ENCODE data around the gene LTN1. TPM values are rescaled to one million over a fixed set of nuclear protein-coding genes. Genes with fewer than 3 reads are reported as not detected.
A peak's percentile ranks its signal among the peaks of the same experiment; 100 is the strongest.

Gene LTN1
- total and polyA plus RNA-seq, 2 of the 13 experiments (the other 11 are each of a cell fraction or from before 2014, with no cell fraction given) = 6.7 to 24.6 TPM

GRCh38 chr21:29024474-29025327 is 32.0 kb upstream of the LTN1 start, which contains the start of gene USP16 (continued):
- no peak for TF ChIP-seq HOXA7 (CRISPR knock-in tag; IDR thresholded peaks at IDR 0.05)
- TF ChIP-seq, protein P1, sequence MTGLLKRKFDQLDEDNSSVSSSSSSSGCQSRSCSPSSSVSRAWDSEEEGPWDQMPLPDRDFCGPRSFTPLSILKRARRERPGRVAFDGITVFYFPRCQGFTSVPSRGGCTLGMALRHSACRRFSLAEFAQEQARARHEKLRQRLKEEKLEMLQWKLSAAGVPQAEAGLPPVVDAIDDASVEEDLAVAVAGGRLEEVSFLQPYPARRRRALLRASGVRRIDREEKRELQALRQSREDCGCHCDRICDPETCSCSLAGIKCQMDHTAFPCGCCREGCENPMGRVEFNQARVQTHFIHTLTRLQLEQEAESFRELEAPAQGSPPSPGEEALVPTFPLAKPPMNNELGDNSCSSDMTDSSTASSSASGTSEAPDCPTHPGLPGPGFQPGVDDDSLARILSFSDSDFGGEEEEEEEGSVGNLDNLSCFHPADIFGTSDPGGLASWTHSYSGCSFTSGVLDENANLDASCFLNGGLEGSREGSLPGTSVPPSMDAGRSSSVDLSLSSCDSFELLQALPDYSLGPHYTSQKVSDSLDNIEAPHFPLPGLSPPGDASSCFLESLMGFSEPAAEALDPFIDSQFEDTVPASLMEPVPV (CRISPR knock-in tag; IDR thresholded peaks at IDR 0.05) = peak; percentile 74
- no peak for TF ChIP-seq ETS1 (CRISPR knock-in tag; IDR thresholded peaks at IDR 0.05)
- 0 out of 2 replicates have a peak, but pooled peaks have one; percentile 15 for TF ChIP-seq ATAD3A (CRISPR knock-in tag; IDR thresholded peaks at IDR 0.05)
- TF ChIP-seq, protein P2, sequence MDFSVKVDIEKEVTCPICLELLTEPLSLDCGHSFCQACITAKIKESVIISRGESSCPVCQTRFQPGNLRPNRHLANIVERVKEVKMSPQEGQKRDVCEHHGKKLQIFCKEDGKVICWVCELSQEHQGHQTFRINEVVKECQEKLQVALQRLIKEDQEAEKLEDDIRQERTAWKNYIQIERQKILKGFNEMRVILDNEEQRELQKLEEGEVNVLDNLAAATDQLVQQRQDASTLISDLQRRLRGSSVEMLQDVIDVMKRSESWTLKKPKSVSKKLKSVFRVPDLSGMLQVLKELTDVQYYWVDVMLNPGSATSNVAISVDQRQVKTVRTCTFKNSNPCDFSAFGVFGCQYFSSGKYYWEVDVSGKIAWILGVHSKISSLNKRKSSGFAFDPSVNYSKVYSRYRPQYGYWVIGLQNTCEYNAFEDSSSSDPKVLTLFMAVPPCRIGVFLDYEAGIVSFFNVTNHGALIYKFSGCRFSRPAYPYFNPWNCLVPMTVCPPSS (IDR thresholded peaks at IDR 0.05) = no peak
- TF ChIP-seq ZNF20 (CRISPR knock-in tag; IDR thresholded peaks at IDR 0.05) = no peak
- no peak for TF ChIP-seq GTF2F1 (IDR thresholded peaks at IDR 0.05; ENCODE audit: low read length)
- TF ChIP-seq HMGXB3 (CRISPR knock-in tag; IDR thresholded peaks at IDR 0.05; ENCODE audit: borderline replicate concordance) = no peak
- TF ChIP-seq KDM5B (CRISPR knock-in tag; IDR thresholded peaks at IDR 0.05; ENCODE audit: borderline replicate concordance) = peak; percentile 55; the same call in 1 of the 2 replicates
- TF ChIP-seq, protein P3, sequence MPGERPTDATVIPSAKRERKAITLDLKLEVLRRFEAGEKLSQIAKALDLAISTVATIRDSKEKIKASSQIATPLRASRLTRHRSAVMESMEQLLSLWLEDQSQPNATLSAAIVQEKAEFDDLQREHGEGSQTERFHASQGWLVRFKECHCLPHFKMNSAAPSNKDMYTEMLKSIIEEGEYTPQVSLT (CRISPR knock-in tag; IDR thresholded peaks at IDR 0.05; ENCODE audit: borderline replicate concordance, low read depth) = no peak
- TF ChIP-seq, protein P4, sequence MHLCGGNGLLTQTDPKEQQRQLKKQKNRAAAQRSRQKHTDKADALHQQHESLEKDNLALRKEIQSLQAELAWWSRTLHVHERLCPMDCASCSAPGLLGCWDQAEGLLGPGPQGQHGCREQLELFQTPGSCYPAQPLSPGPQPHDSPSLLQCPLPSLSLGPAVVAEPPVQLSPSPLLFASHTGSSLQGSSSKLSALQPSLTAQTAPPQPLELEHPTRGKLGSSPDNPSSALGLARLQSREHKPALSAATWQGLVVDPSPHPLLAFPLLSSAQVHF (CRISPR knock-in tag; IDR thresholded peaks at IDR 0.05) = no peak
- peak; percentile 53; the same call in 1 of the 2 replicates for TF ChIP-seq REPIN1 (CRISPR knock-in tag; IDR thresholded peaks at IDR 0.05; ENCODE audit: borderline replicate concordance, low read depth)
- TF ChIP-seq CEBPG (CRISPR knock-in tag; IDR thresholded peaks at IDR 0.05) = no peak
- TF ChIP-seq POGK (CRISPR knock-in tag; conservative IDR thresholded peaks at IDR 0.05) = peak; percentile 30; the same call in 1 of the 2 replicates
- TF ChIP-seq EZH2 (conservative IDR thresholded peaks at IDR 0.05; ENCODE audit: low read depth, low read length) = no peak
- TF ChIP-seq ZNF430 (CRISPR knock-in tag; IDR thresholded peaks at IDR 0.05) = peak; percentile 44; the same call in 1 of the 2 replicates

All from HepG2 (cell line).